HepG2 (cell line): ENCODE data around the gene SHC1. TPM values are rescaled to one million over a fixed set of nuclear protein-coding genes. Genes with fewer than 3 reads are reported as not detected.

Source experiments
- BCL6 ChIP-seq: IDR thresholded peaks from 2 replicates; pipeline ENCODE4 v1.6.1; 2016; ENCODE audit warnings: missing genetic modification reagents, missing compliant biosample characterization
- E2F2 ChIP-seq: sonication (generic); formaldehyde crosslinking; IDR thresholded peaks from 2 replicates; pipeline ENCODE4 v1.4.0; 2020; ENCODE audit warnings: missing genetic modification reagents, borderline replicate concordance
- ESRRA ChIP-seq: sonication (generic); formaldehyde crosslinking; IDR thresholded peaks from 2 replicates; pipeline ENCODE4 v1.5.1; 2020; ENCODE audit warnings: mild to moderate bottlenecking, low read depth, missing genetic modification reagents
- FOXO1 ChIP-seq: sonication (generic); formaldehyde crosslinking; IDR thresholded peaks from 2 replicates; pipeline ENCODE4 v1.4.0; 2020; ENCODE audit warnings: missing genetic modification reagents
- GABPA ChIP-seq, 2 experiments: IDR thresholded peaks; 2 replicates each; pipeline ENCODE4 v1.6.1; 2011 to 2016; ENCODE audit warnings: low read depth in 2 of 2, low read length in 1 of 2, missing biosample characterization in 1 of 2, missing genetic modification characterization in 1 of 2
- HBP1 ChIP-seq: IDR thresholded peaks from 2 replicates; pipeline ENCODE4 v1.6.1; 2016; ENCODE audit warnings: low read depth, control low read depth
- HDAC1 ChIP-seq: sonication (generic); formaldehyde crosslinking; IDR thresholded peaks from 2 replicates; pipeline ENCODE4 v1.5.1; 2020; ENCODE audit warnings: mild to moderate bottlenecking, missing genetic modification reagents
- MED1 ChIP-seq: sonication (generic); formaldehyde crosslinking; IDR thresholded peaks from 2 replicates; pipeline ENCODE4 v1.4.0; 2020; ENCODE audit warnings: missing genetic modification reagents
- NFE2 ChIP-seq: sonication (generic); formaldehyde crosslinking; IDR thresholded peaks from 2 replicates; pipeline ENCODE4 v1.4.0; 2020; ENCODE audit warnings: missing genetic modification reagents
- NFE2L1 ChIP-seq: sonication (generic); formaldehyde crosslinking; IDR thresholded peaks from 2 replicates; pipeline ENCODE4 v1.4.0; 2020; ENCODE audit warnings: missing genetic modification reagents, mild to moderate bottlenecking, borderline replicate concordance
- NFE2L2 ChIP-seq: fragments of 150-350 bp; IDR thresholded peaks from 2 replicates; pipeline ENCODE4 v1.6.1; 2014; ENCODE audit warnings: low read length
- NFKBIZ ChIP-seq: IDR thresholded peaks from 2 replicates; pipeline ENCODE4 v1.6.1; 2018; ENCODE audit warnings: missing genetic modification reagents, missing compliant biosample characterization
- NR3C1 ChIP-seq: sonication (generic); formaldehyde crosslinking; IDR thresholded peaks from 2 replicates; pipeline ENCODE4 v1.4.0; 2020; ENCODE audit warnings: missing genetic modification reagents
- RBM39 ChIP-seq: fragments of 200-400 bp; formaldehyde crosslinking; IDR thresholded peaks from one replicate; pipeline ENCODE4 v1.6.1; 2018; ENCODE audit warnings: antibody characterized with exemption, mild to moderate bottlenecking, low read depth, low read length; ENCODE audit not compliant: poor library complexity, severe bottlenecking
- SMC3 ChIP-seq: IDR thresholded peaks from 2 replicates; pipeline ENCODE4 v1.6.1; 2011; ENCODE audit warnings: low read length, improper control_type of control experiment
- SRSF1 ChIP-seq: fragments of 200-400 bp; formaldehyde crosslinking; optimal IDR thresholded peaks from 2 replicates; pipeline ENCODE3; 2017; ENCODE audit warnings: mild to moderate bottlenecking, low read depth, low read length, moderate library complexity
- YEATS4 ChIP-seq: sonication (generic); formaldehyde crosslinking; IDR thresholded peaks from 2 replicates; pipeline ENCODE4 v1.4.0; 2020; ENCODE audit warnings: missing genetic modification reagents, borderline replicate concordance
- ZBTB10 ChIP-seq: sonication (generic); formaldehyde crosslinking; IDR thresholded peaks from 2 replicates; pipeline ENCODE4 v1.4.0; 2020; ENCODE audit warnings: missing genetic modification reagents, borderline replicate concordance
- ZNF292 ChIP-seq: sonication (generic); formaldehyde crosslinking; IDR thresholded peaks from 2 replicates; pipeline ENCODE4 v1.8.1; 2022; ENCODE audit warnings: mild to moderate bottlenecking, low read depth, missing genetic modification reagents, borderline replicate concordance
- ZNF503 ChIP-seq: sonication (generic); formaldehyde crosslinking; IDR thresholded peaks from 2 replicates; pipeline ENCODE4 v1.4.0; 2020; ENCODE audit warnings: missing genetic modification reagents
- ZNF614 ChIP-seq: IDR thresholded peaks from 2 replicates; pipeline ENCODE4 v1.6.1; 2018; ENCODE audit warnings: missing biosample characterization, missing genetic modification reagents, inconsistent platforms, borderline replicate concordance
- ZNF83 ChIP-seq: sonication (generic); formaldehyde crosslinking; IDR thresholded peaks from 2 replicates; pipeline ENCODE4 v1.4.0; 2020; ENCODE audit warnings: missing genetic modification reagents, mild to moderate bottlenecking, borderline replicate concordance
- polyA plus RNA-seq, 8 experiments: library from polyadenylated mRNA; depleted of rRNA in 3 of 8; stranded (reverse) in 7 of 8; unstranded in 1 of 8; fragments of >200 nt; fragmentation: Illumina TruSeq in 4 of 8; extraction: Trizol in 4 of 8; gene quantifications; 2 replicates each; pipeline versions ENCODE4 v1.2.1 to v1.2.3, GENCODE V29; 2011 to 2016; ENCODE audit warnings: low read depth in 4 of 8, missing spikeins in 1 of 8, mixed read lengths in 1 of 8; ENCODE audit not compliant: insufficient read depth in 1 of 8
- total RNA-seq, 5 experiments: library from RNA; depleted of rRNA; stranded (reverse); fragments of >200 nt; fragmentation: Illumina TruSeq; extraction: Trizol; gene quantifications; 2 replicates each; pipeline ENCODE4 v1.2.3, GENCODE V29; 2016; ENCODE audit warnings: low read depth in 1 of 5

SHC1 gene
- total and polyA plus RNA-seq, 2 of the 13 experiments (the other 11 are each of a cell fraction or from before 2014, with no cell fraction given): 52.0 to 137 TPM

GRCh38 chr1:154944401-154945159 is 26.0 kb downstream of the SHC1 start (continued):
- TF ChIP-seq ZNF503 (CRISPR knock-in tag): no peak
- no peak for TF ChIP-seq ZNF83 (CRISPR knock-in tag)
- TF ChIP-seq NFE2L2: no peak
- TF ChIP-seq SRSF1: no peak
- no peak for TF ChIP-seq SMC3
- TF ChIP-seq GABPA (IDR thresholded peaks at IDR 0.05; ENCODE audit: low read depth, low read length): no peak
- TF ChIP-seq GABPA (CRISPR knock-in tag; IDR thresholded peaks at IDR 0.05; ENCODE audit: low read depth): peak; percentile 52; the same call in 1 of the 2 replicates
- TF ChIP-seq FOXO1 (CRISPR knock-in tag): peak; percentile 38; the same call in 1 of the 2 replicates
- peak; percentile 66; the same call in 1 of the 2 replicates for TF ChIP-seq ESRRA (CRISPR knock-in tag)
- TF ChIP-seq HDAC1 (CRISPR knock-in tag): peak; percentile 82
- peak; percentile 76; the same call in 1 of the 2 replicates for TF ChIP-seq YEATS4 (CRISPR knock-in tag)
- TF ChIP-seq RBM39: no peak
- TF ChIP-seq HBP1 (CRISPR knock-in tag): no peak
- TF ChIP-seq NFE2 (CRISPR knock-in tag): no peak
- TF ChIP-seq ZNF614 (CRISPR knock-in tag): peak; percentile 81; the same call in 1 of the 2 replicates
- peak; percentile 86 for TF ChIP-seq ZNF292 (CRISPR knock-in tag)
- peak; percentile 12; the same call in 1 of the 2 replicates for TF ChIP-seq BCL6 (CRISPR knock-in tag)
- TF ChIP-seq NFKBIZ (CRISPR knock-in tag): no peak
- no peak for TF ChIP-seq NFE2L1 (CRISPR knock-in tag)
- TF ChIP-seq ZBTB10 (CRISPR knock-in tag): peak; percentile 12; the same call in 1 of the 2 replicates
- TF ChIP-seq E2F2: 0 out of 2 replicates have a peak, but pooled peaks have one; percentile 24
- peak; percentile 96 for TF ChIP-seq MED1 (CRISPR knock-in tag)
- no peak for TF ChIP-seq NR3C1 (CRISPR knock-in tag)
